GM18502 (cell line): ENCODE results near the gene LSM4.
A peak's percentile ranks its signal among the peaks of the same experiment; 100 is the strongest.
"Not testable (repeated sequence)": the region's sequence is repeated elsewhere in the genome, so short reads cannot be mapped to it uniquely, and the experiment has no call there.

Experiments used
- ATAC-seq: cut with Tn5 transposase; IDR thresholded peaks from one replicate; pipeline ENCODE4 v1.9.1; 2021; ENCODE audit warnings: mild to moderate bottlenecking; ENCODE audit not compliant: unreplicated experiment, poor library complexity

Gene LSM4

GRCh38 chr19:18342090-18342632 is 19.3 kb upstream of the LSM4 start:
- ATAC-seq: no peak

- peak; percentile 61 for ATAC-seq
Measured at GRCh38 chr19:18340990-18341868, 18.4 kb upstream of the LSM4 start.

- peak; percentile 64 for ATAC-seq
Measured at GRCh38 chr19:18340190-18340989, 17.5 kb upstream of the LSM4 start, which contains the start of gene PGPEP1. PGPEP1 (plus strand) TSS chr19:18340598; CDS start chr19:18340682, 84 bp downstream.

- no peak for ATAC-seq
Measured at GRCh38 chr19:18339723-18340122, 16.8 kb upstream of the LSM4 start.

GRCh38 chr19:18338541-18338940 is 15.7 kb upstream of the LSM4 start:
- ATAC-seq: no peak

GRCh38 chr19:18336121-18336520 is 13.2 kb upstream of the LSM4 start:
- ATAC-seq: no peak

- ATAC-seq: no peak
Measured at GRCh38 chr19:18333680-18334079, 10.8 kb upstream of the LSM4 start.

GRCh38 chr19:18332917-18333530 is 10.1 kb upstream of the LSM4 start:
- ATAC-seq: no peak

- ATAC-seq: no peak
Measured at GRCh38 chr19:18330868-18331267, 8.0 kb upstream of the LSM4 start.

GRCh38 chr19:18329035-18329376 is 6.1 kb upstream of the LSM4 start:
- peak; percentile 12 for ATAC-seq

- peak; percentile 91 for ATAC-seq
Measured at GRCh38 chr19:18328340-18329034, 5.6 kb upstream of the LSM4 start.

- ATAC-seq: no peak
Measured at GRCh38 chr19:18326772-18327171, 3.9 kb upstream of the LSM4 start.

- not testable (repeated sequence) for ATAC-seq
Measured at GRCh38 chr19:18324373-18324731, 1.5 kb upstream of the LSM4 start.

- ATAC-seq: no peak
Measured at GRCh38 chr19:18322318-18322758, 538 bp downstream of the LSM4 start.

- ATAC-seq: no peak
Measured at GRCh38 chr19:18321734-18322102, 1.2 kb downstream of the LSM4 start.

- no peak for ATAC-seq
Measured at GRCh38 chr19:18320865-18321733, 1.8 kb downstream of the LSM4 start.

GRCh38 chr19:18319591-18320135 is 3.2 kb downstream of the LSM4 start:
- no peak for ATAC-seq

- no peak for ATAC-seq
Measured at GRCh38 chr19:18317961-18318800, 4.7 kb downstream of the LSM4 start.
